Mesangial cell (primary cell): ENCODE results near the gene TBX3. TPM values are rescaled to one million over a fixed set of nuclear protein-coding genes. Genes with fewer than 3 reads are reported as not detected.

Experiments
- total RNA-seq: library from RNA; depleted of rRNA; stranded (reverse); fragments of >200 nt; gene quantifications from 2 replicates; pipeline ENCODE4 v1.2.3, GENCODE V29; 2015

The TBX3 gene
- 3.3 and 4.3 TPM in 2 replicates for total RNA-seq

DNA sequence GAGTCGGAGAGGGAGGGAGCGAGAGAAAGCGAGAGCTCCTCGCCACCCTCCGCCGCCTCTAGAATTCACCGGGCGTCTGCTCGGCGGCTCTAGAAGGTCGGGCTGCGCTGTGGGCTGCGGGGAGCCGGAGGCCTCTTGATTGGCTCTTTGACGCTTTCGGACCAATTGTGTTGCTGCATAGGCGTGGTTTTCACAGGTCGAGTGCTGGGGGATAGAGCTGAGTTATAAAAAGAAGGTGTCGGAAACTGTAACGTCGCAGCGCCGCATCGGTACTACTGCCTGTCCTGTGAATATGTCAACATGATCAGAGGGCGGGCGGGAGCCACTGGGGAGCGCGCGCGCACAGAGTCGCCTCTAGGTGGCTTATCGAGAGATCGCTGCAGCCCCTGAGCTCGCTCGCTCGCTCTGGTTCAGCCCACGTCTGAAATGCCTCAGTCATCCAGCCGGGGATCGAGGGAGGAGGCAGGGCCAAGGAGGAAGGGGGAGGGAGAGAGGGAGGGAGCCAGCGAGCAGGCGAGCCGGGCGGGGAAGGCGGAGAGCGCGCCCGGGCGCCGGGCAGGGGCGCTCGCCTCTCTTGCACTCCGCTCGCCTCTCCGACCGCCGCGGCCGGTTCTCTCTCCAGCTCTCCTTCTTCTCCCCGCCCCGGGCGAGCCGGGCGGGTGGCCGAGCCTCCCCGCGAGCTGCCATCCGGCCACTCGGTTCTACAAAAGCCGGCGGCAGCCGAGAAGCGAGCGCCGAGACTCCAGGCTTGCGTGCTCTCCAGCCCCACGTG is at the start of gene TBX3:
TBX3 (minus strand) TSS at position 78 of the 772 bp plus-strand sequence. CDS start 975 bp downstream, outside the sequence.

